ENCODE results near the gene RABGGTA.

DNA sequence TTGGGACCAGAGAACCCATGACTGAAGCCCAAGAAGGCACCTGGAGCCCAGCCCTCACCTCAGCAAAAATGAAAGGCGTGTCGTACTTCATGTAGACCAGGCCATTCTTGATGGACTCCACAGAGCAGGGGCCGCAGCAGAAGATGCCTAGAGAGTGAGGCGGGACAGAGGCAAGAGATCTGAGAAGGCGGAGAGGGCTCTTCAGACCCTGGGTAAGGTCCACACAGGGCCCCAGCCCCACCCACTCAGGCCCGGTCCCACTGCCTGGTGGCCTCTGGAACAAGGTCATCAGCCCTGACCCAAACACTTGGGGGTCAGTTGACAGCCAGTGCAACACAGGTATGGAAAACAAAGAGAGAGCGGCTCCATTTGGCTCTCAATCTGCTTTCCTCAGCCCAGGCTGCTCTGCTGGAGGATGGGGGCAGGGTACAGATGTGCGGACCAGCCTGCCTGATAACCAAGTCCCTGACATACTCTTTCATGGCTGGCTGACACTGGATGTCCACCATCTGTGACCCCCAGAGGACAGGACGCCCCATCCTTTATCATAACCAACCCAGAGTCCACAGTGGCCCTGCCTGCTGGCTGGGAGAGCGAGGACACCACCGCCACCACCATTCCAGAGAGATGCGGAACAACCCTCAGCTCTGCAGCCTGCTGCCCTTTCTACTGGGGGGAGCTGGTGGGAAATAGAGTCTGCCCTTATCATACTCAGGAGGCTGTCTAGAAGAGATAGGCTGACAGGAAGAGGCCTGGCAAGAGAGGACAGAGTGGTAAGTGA is 15.3 kb downstream of the RABGGTA start:
- TF ChIP-seq EZH2phosphoT487 (IDR thresholded peaks at IDR 0.05; ENCODE audit: insufficient read depth, low read depth) (no peak), EZH2 (IDR thresholded peaks at IDR 0.05; ENCODE audit: insufficient read depth, poor library complexity, severe bottlenecking) (no peak)

Data from GM23248 (cell line).